Measurements from ENCODE around the gene RIMOC1.

RIMOC1 gene, protein sequence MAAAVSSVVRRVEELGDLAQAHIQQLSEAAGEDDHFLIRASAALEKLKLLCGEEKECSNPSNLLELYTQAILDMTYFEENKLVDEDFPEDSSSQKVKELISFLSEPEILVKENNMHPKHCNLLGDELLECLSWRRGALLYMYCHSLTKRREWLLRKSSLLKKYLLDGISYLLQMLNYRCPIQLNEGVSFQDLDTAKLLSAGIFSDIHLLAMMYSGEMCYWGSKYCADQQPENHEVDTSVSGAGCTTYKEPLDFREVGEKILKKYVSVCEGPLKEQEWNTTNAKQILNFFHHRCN

DNA sequence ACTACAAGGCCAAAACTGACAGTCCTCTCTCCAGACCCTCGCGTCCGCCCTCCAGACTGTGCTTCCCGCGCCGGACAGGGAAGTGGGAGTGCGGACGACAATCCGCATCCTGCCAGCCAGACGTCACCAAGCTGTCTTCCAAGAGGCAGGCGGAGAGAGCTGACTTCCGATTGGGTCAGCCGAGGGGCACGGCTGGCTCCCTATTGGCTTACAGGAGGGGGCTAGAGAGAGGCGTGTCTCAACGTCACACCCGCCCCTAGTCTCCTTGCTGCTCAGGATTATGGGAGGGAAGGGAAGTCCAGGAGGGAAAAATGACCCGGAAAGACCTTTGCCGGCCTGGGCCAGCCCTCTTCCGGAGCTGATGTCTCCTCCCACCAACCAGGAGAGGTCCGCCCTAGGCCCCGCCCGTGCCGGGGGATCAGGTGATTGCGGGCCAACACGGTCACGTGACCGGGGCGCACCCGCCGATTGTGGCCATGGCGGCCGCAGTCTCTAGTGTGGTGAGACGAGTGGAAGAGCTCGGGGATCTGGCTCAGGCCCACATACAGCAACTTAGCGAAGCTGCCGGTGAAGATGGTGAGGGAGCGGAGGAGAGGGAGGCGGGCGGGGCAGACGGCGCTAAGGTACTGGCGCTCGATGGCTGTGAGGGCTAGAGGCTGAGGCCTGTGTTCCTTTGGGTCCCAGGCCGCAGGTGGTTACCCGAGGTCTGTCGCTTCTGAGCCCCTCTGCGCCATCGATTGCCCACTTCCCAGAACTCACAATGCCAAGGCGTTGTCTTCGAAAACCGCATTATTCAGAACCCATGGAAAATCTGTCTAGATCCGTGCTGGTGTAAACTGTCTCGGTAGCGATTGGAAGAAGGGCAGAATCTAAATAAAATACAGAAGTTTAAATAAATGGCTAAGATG lies at the start of gene RIMOC1:
Gene RIMOC1 (plus strand): TSS at position 453 of the 908 bp plus-strand sequence. CDS start 24 bp downstream, at position 477.
- DNase-seq: peak; percentile 99

- no peak for DNase-seq
Measured at GRCh38 chr5:41856644-41857491, 47.3 kb upstream of the RIMOC1 start.

DNA sequence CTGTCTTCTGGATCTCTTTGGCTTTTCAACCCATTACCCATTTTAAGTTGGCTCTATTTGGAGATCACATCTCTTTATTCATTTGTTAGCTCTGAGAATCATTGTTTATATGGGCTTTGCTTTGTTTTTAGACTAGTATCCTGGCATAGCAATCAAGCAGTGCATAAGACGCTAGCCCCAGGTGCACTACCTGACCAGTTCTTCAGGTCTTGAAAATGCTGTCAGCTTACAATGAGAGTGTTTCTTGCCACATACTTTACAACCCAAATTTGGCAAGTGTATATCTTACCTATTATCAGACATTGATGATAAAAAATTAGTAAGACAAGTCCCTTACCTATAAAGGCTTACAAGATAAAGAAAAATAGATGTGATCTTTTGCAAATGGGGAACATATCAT lies 46.2 kb upstream of the RIMOC1 start:
- no peak for DNase-seq

DNA sequence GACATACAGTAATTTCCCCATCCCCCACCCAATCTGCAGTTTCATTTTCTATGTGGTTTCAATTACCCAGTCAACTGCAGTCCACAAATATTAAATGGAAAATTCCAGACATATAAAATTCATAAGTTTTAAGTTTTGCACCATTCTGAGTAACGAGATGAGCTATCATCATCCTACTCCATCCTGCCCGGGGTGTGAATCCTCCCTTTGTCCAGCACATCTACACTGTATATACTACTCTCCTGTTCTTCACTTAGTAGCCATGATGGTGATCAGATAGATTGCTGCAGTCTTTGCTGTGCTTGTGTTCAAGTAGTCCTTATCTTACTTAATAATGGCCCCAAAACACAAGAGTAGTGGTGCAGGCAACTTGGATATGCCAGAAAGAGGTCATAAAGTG lies 45.3 kb upstream of the RIMOC1 start:
- no peak for DNase-seq

- DNase-seq: no peak
Measured at GRCh38 chr5:41863871-41864486, 40.2 kb upstream of the RIMOC1 start.

DNA sequence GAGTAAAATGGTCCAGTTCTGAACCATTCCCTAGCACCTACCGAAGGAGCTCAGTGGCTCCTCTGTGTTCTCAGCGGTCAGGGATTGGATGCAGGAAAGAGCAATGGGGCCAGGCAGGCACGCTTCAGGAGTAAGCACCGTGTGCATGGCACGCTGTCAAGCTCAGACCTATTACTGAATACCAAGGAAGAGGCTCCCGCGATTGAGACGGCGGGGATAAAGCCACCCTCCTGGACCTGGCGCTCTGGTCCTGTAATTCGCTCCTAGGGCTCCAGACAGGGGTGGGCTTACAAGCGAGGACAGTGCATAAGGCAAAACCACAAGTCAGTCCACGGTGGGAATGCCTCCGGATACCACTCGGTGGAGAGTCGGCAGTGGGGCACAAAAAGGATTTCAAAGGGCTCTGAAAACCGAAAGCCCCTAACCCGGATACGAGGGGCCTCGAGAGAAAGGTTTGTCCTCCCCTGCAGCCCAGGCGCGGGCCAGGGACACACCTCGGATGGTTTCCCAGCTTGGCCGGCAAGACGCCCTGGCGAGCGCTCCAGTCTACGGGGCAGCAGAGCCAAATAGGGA lies 34.9 kb upstream of the RIMOC1 start:
- DNase-seq: no peak

DNA sequence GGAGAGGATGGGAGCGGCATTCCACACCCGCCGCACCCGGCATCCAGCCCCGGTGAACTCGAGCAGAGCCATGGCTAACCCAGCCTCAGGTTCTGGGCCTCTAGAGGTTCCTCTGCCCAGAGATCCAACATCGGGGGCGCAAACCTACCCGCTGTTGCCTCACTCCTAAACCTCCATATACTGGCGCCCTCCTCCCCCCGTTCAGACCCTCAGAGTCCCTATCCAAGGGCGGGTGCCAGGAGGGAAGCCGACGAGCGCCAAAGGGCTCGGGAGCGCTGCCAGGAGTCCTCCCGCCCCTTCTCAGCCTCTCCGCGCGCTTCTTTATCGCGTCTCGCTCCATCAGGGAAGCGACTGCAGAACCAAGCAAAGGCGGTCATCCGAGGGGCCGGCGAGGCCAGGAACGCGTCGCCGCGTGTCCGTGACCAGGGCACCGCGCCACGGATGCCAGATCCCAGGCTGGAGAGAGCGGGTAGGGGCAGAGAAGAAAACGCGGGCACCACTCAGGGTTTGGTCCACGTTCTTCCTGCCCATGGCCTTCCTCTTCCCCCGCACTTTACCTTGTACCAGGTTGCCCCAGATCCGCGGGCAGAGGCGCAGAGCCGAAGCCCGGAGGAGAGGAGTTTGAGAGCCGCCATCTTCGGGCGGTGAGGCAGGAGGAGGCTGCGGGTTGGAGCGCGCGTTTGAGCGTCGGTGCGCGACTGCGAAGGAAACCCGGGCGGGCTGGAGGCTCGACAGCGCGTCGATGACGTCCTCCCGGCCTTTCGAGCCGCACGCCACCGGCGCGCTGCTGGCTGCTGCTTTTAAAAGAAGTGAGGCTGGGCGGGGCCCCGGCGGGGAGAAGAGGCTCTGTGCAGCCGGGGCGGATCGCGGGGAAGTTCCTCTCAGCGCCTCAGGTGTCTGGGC lies 34.2 kb upstream of the RIMOC1 start, which contains the start of gene OXCT1:
Gene OXCT1 (minus strand): TSS at position 702 of the 903 bp plus-strand sequence. CDS start 67 bp downstream, at position 635.
- DNase-seq: peak; percentile 46

DNA sequence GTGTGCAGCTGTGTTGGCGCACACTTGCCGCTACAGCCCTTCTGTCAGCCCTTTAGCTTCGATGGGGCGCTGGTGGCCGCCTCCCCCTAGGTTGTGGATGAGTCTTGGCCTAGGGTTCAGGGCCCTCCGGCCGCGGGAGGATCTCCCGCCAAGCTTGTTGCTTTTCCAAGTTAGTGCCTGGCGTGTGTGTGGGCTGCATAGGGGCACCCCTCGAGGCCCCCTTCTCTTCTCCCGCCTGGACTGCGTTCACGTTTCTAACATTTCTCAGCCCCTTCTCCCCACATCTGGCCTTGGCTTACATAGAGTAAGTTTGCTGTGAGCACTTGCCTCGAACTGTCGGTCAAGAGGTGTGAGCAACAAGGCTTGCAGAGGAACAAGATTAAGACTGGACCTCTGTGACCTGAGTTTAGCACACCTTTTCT lies 33.5 kb upstream of the RIMOC1 start:
- DNase-seq: no peak

DNA sequence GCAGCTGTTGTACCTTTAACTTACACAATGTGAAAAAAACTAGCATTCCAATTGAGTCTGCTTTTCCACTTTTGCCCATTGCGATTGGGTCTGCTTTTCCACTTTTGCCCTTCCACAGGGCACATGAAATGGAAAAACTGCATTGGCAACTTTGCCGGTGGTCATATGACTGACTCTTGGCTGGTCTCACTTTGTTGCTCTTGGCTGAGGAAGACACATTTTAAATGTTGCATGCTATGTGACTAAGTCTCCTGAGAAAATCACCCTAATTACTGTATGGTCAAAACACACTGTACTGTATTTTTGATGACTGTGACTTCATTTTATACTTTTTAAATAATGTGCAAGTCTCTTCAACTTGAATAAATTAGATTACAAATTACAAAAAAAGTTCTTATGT lies 32.3 kb upstream of the RIMOC1 start:
- no peak for DNase-seq

- no peak for DNase-seq
Measured at GRCh38 chr5:41874512-41875060, 29.6 kb upstream of the RIMOC1 start.

DNA sequence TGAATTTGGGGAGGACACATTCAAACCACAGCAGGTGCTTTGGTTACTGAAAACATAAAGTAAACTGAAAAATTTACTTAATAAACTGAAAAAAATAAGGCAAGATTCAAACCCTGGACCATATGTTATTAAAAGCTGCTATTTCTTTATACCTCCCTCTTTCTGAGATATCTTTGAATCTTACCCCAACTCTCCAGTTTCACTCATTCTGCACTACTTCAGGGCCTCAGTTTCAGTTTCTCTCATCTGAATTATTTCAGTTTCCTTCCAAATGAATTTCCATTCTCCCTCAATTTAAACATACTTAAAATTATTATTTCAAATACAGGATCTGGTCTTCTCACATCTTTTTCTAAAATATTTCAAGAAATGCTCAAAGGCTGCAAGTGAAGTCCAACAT lies 29.0 kb upstream of the RIMOC1 start:
- no peak for DNase-seq

- no peak for DNase-seq
Measured at GRCh38 chr5:41876678-41877077, 27.5 kb upstream of the RIMOC1 start.

GRCh38 chr5:41877408-41877807 lies 26.7 kb upstream of the RIMOC1 start:
- DNase-seq: no peak

GRCh38 chr5:41878173-41878572 lies 26.0 kb upstream of the RIMOC1 start:
- no peak for DNase-seq

DNA sequence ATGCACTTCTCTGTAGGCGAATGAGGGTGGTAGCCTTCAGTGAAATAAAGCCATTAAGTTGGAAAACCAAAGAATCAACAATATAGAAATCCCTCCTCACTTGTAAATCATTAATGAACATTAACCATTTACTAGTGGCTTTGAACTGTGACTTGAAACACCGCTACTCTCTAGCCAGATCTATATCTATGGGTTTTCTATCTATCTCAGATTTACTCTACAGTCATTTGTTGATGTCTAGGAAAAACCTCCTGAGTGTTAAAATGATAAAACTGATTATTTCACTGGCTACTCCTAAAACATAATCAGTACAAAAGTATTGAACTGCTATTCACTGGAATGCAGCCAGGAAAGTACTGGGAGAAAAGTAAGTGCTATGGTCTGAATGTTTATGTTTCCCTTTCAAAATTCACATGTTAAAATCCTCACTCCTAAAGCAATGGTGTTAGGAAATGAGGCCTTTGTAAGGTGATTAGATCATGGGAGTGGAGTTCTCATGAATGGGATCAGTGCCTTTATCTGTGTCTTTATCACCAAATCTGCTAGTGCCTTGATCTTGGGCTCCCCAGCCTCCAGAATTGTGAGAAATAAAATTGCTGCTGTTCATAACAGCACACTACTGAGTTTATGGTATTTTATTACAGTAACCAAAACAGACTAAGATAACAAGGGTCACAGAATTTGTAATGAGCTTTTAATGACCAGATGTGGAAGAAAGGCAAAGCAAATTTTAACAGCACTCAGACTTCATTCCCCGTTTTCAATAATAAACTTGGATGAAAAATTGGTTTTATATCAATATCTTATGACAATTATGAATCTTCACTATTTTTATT lies 25.3 kb upstream of the RIMOC1 start:
- no peak for DNase-seq

DNA sequence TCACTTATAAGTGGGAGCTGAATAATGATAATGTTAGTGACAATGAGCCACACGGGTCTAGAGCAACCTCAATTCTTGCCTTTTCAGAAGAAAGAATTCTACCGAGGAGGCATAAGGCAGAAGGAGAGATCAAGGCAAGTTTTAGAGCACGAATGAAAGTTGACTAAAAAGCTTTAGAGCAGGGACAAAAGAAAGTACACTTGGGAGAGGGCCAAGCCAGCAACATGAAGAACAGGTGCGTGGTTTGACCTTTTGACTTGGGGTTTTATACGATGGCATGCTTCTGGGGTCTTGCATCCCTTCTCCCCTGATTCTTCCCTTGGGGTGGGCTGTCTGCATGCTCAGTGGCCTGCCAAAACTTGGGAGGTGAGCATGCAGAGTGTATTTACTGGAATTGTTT lies 21.4 kb upstream of the RIMOC1 start:
- no peak for DNase-seq

DNA sequence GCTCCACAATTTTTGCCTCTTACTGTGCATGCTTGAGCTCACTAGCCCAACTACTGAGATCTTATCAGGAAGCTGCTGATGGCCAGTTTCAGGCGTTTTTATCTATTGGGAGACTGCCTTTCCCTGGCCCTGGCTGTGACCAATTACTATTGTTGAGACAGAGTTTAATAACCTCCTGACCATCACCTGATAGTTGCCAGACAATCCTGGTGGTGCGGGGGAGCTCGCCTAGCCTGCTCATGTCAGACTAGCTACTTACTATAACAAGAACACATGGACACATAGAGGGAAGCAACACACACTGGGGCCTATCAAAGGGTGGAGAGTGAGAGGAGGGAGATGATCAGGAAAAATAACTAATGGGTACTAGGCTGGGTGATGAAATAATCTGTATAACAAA lies 20.9 kb upstream of the RIMOC1 start:
- DNase-seq: no peak

GRCh38 chr5:41883936-41884335 lies 20.2 kb upstream of the RIMOC1 start:
- DNase-seq: no peak

DNA sequence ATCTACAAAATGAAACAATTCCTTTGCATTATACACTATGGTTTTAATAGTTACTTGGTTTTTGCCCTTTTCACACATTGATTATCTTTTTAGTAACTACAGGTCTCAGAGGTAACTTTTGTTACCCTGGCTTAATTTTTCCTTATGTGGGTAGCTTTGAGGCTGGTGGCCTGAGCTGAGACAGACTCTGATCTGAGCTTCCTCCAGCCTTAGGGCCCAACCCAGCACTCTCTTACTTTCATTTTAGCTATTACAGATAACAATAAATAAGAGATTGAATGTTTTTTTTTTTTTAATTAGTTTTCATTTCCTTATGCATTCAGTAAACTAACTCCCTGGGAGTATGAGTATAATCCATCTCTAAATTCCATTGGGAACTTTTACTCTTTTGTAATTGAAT lies 18.9 kb upstream of the RIMOC1 start:
- no peak for DNase-seq

Data from DMS 273 treated with DMSO at 0.1 percent for 48 hours (cell line).